Measurements from ENCODE around the gene IP6K3.

IP6K3 gene

DNA sequence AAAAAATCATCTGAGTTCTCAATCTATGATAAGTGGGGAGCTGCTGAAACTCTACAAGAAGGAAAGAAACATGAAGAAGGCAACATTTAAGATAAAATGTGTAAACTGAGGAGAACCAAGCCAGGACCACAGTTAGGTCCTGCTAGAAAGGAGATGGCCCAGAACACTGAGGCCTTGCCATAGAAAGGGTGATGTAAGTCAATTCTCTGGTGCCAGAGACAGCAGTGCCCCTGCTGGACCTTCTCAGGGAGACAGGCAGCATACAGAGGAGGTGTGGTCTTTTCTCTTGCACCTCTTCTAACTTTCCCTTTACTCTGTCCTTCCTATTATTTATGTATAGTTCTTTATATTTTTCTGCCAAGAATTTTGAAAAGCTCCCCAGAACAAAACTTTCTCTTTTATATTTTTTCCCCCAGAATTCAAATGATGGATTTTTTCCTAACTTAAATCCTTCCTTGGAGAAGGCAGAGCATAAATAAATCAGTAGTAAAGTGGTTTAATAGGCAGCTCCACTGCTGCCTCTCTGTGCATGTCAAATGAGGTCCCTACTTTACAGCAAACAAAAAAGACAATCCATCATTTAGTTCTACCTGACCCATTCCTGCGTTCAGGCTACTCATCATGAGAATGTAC, 44.2 kb downstream of the IP6K3 start:
- DNase-seq: peak; percentile 48

GRCh38 chr6:33700391-33701050, 46.2 kb downstream of the IP6K3 start:
- peak; percentile 55 for DNase-seq

GRCh38 chr6:33699739-33700138, 47.0 kb downstream of the IP6K3 start:
- DNase-seq: no peak

DNA sequence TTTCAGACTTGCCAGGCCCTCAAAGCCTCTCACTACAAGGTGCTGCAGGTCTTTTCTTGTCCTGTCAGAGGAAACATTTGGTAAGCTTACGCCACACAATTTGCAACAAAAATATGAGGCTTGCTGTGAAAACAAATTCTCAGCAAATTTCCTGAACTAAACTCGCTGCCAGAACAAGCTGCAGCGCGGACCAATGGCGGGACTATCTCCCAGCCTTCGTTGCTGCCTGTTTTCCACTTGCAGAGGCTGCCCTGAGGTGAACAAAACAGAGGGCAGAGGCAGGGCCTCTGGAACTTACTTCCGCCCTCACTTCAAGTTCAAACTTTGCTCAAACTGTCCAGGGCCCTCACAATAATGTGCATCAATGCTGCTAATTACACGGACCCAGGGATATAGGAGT, 47.6 kb downstream of the IP6K3 start:
- DNase-seq: no peak

- DNase-seq: no peak
These were observed 48.2 kb downstream of the IP6K3 start for GRCh38 chr6:33698494-33698893.

GRCh38 chr6:33697845-33698244, 48.9 kb downstream of the IP6K3 start:
- no peak for DNase-seq

GRCh38 chr6:33696548-33697518, 49.9 kb downstream of the IP6K3 start:
- DNase-seq: peak; percentile 11

DNA sequence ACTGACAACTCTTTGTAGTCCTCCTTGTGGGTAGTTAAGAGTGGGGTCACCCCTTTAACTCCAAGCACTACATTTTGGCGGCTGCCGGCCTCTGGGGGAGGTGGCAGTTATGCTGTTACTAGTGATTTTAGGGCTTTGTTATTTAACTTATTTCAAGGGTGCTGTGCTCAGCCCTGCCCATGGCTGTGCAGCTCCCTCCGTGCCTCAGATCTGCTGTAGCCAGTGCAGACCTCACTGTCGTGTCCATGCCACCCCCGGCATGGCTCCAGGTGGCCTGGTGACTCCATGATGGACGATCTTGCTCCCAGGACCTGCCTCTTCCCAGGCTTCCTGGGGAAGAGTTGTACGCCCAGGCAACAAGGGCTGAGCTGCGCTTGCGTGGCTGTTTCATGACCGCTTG, 50.6 kb downstream of the IP6K3 start:
- DNase-seq: no peak

- no peak for DNase-seq
These were observed 51.2 kb downstream of the IP6K3 start for GRCh38 chr6:33695451-33695887.

DNA sequence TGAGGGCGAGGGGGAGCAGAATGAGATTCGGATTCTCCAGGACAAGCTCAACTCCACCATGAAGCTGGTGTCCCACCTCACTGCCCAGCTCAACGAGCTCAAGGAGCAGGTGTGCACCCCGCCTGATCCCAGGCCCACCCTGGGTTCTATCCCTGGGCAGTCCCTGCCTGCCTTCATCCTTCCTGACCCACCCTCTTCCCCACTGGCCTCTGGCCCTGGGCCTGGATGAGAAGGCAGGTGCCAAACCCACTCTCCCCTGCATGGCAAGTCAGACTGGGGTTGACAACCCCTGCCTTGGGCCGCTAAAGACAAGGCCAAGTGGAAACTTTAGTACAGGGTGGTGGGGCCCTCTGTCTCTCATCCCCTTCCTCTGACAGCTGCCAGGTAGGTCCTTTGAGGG, 51.7 kb downstream of the IP6K3 start:
- no peak for DNase-seq

DNA sequence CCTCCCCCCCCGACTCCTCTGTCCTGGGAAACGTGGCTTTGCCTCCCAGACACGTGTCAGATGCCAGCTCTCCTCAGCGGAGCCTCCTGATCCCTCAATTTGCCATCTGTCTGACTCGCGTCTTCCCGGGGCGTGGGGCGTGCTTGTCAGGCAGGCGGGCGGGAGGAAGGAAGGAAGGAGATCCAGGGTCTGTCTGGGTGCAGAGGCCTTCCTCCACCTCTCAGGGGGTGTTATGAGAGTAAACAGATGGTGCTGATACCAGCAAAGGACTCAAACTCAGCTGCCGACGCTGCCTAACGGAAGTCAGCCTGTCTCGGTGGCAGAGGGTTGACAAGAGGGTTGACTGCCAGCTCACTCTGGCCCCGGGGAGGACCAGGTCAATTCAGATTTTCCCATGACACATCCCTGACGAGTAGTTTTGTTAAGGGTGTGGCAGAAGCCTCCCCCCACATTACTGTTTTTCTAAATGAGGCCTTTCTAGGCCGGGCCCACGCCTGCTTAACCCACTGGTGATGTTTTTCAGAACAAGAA, 52.2 kb downstream of the IP6K3 start:
- peak; percentile 58 for DNase-seq

- DNase-seq: no peak
These were observed 53.3 kb downstream of the IP6K3 start for GRCh38 chr6:33693186-33694105.

GRCh38 chr6:33692760-33693158, 53.9 kb downstream of the IP6K3 start:
- DNase-seq: no peak

DNA sequence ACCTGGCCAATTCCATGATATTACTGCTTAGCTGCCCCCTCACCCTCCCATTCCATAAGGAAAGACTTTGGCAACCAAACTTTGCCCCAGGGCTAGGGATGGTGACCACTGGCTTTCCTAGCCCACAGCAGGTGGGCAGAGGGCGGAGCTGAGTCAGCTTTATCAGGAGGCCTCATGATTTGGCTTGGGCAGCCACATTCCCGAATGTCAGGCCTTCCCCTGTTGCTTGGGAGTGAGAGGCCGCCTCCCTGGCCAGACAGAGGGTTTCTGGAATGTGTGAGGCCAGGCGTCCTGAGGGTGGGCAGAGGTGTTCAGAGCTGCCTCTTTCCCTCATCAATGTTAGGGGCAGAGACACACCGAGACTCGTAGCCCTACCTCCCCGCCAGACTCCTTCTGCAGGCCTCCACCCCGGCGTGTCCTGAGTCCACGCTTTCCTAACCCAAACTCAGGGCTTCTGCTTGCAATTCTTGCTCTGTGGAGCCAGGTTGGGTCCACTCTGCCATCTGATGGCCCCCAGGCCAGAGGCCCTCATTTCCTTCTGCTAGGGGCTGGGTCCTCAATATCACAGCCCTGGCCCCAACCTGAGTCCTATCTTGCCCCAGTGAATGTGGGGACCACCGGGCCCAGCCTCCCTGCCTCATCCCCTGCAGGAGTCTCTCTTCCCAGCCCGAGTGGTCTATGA, 54.5 kb downstream of the IP6K3 start:
- no peak for DNase-seq

- DNase-seq: no peak
These were observed 55.1 kb downstream of the IP6K3 start for GRCh38 chr6:33691456-33692077.

DNA sequence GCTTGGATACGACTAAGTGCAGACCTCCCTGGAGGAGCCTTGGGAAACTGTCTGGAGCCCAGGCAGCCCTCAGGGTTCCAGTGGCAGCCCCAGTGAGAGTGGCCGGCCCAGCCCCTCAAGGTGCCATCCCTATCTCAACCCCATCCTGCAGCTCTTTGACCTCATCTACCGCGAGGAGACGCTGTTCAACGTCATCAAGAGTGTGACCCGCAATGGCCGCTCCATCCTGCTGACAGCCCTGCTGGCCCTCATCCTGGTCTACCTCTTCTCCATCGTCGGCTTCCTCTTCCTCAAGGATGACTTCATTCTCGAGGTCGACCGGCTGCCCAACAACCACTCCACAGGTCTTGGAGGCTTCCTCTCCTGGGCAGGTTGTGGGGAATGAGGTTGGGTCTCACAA, 55.9 kb downstream of the IP6K3 start:
- DNase-seq: no peak

DNA sequence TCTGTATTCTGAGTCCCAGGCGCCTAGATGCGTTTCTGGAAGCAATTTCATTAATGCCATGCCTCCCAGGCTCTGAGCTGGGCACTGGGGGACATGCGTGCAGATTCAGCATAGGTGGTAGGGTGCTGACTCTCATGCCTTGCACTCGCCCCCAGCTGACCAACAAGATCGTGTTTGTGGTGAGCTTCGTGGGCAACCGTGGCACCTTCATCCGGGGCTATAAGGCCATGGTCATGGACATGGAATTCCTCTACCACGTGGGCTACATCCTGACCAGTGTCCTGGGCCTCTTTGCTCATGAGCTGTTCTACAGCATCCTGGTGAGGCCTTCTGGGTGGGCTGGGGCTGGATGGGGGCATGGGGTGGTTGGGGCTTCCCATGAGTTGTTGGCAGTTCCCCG, 56.8 kb downstream of the IP6K3 start:
- DNase-seq: no peak

- no peak for DNase-seq
These were observed 57.6 kb downstream of the IP6K3 start for GRCh38 chr6:33689148-33689494.

DNA sequence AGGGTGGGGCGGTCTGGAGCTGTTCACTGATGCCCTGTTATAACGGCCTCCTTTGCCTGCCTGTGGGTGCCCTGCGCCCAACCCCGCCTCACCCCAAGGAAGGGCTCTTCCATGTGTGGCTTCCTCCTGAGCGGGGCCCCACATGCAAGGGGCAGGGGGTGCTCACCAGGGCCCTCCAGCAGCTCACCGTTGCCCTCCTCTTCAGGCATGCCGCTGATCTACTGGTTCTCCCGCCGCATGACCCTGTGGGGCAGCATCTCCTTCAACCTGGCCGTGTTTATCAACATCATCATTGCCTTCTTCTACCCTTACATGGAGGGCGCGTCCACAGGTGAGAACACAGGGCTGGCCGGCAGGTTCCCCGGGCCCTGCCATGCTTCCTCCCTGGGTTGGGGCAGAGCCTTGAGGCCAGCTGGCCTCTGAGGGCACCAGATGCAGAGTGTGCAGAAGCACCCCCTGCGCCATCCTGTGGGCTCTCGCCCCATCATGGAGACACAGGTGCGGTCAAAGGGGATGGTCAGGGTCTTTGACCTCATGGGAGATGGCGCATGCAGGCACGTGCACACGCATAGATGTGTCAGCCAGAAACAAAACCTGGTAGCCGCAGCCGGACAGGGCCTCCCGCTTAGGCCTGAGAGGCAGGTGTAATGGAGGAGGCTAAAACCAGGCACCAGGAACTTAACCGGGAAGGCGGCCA, 58.1 kb downstream of the IP6K3 start:
- no peak for DNase-seq

DNA sequence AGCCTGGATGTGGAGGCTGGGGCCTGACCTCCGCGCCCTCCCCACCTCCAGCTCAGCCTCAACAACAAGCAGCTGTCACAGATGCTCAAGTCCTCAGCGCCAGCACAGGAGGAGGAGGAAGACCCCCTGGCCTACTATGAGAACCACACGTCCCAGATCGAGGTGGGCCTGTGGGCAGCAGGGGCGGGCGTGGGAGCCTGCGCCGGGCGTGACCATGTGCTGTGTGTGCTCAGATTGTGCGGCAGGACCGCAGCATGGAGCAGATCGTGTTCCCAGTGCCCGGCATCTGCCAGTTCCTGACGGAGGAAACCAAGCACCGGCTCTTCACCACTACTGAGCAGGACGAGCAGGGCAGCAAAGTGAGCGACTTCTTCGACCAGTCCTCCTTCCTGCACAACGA, 58.7 kb downstream of the IP6K3 start:
- DNase-seq: no peak

Data from fibroblast of skin of right quadriceps (primary cell).